Stimulated activated CD8-positive, alpha-beta memory T cell treated with anti-CD3 and anti-CD28 coated beads, Interleukin-2, amount 100 ng/mL, for 1 hour (primary cell): ENCODE results near the gene DAAM1.

ENCODE experiments used
- DNase-seq, 2 donors: peaks; one replicate each; pipeline ENCODE4 v3.0.0-alpha.2; 2020; ENCODE audit warnings: low read depth in 2 of 2

Gene DAAM1

GRCh38 chr14:59188461-59189090, at the start of gene DAAM1:
TSS of gene DAAM1 (plus strand) at chr14:59188667. CDS start at chr14:59263478, 74,811 bp downstream.
- DNase-seq = peak; percentile 89 to 90

- DNase-seq = no peak
These were observed 49.1 kb upstream of the DAAM1 start for GRCh38 chr14:59139324-59139723.

GRCh38 chr14:59140106-59140843, 48.2 kb upstream of the DAAM1 start:
- DNase-seq = no peak

DNA sequence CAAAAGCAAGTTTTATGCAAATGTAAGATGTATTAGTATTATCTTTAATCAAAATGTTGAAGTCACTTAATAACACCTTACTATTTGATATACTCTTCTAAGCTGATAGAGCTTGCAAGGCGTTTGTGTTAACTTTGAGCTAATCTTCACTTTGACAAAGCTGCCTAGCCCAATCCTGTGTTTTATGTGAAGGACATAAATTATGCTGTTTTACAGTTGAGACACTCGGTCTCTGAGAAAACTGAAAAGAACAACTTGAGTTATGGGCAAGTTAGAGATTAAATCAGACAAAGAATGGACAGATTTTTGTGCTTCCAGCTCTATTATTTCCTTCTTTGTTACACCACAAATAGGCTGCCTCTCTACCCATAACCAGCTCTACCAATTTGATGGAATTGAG, 42.0 kb upstream of the DAAM1 start:
- no peak for DNase-seq

DNA sequence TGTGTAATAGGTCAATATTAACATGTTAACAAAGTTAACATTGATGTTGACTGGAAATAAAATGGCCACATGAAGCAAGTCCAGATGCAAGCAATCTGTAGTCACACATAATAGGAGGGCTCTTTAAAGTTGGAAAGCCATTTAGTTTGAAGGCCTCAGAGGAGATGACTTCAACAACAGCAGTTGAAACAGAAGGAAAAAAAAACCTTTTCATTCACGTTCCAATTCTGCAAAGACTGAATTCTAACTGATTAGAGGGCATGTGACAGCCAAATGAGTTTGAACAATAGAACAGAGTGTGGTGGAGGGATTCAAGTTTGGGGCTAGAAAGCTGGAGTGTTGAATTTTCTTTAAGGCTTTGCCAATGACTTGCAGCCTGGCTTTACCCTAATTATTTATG, 41.5 kb upstream of the DAAM1 start:
- no peak for DNase-seq

GRCh38 chr14:59148334-59148900, 40.0 kb upstream of the DAAM1 start:
- no peak for DNase-seq

DNA sequence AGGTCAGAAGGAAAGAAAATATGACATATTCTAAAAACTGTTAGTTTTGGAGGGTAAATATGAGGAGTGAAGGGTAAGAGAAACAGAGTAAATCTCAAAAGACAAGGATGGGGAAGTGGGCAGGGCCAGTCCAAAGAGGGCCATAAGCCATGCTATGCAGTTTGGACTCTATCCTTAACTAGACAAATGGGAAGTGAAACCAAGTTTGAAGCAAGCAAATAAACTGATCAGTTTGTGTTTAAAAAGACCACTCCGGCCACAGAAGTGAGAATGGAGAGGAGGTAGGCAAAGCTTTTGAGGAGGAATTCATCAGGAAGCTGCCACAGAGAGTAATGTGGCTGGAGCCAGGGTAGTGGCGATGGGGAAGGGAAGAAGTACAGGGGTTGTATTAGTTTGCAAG, 37.5 kb upstream of the DAAM1 start:
- no peak for DNase-seq

DNA sequence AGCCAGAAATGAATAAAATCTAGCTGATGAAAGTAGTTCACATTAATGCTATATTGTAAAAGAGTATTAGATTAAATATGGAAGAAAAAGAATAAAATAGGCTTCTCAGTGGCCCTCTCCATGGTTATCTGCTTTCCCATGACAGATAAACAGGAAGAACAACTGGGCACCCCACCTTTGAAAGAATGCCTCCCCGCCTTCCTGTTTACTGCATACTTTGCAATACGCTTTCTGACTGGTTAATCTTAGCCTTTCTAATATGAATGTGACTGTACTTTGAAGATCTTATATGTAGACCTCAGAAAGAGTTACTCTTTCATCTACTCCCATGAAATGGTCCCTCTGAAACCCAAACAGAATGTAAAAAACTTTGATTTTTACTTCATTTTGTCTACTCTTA, 34.1 kb upstream of the DAAM1 start:
- no peak for DNase-seq

- DNase-seq = no peak
These were observed 32.6 kb upstream of the DAAM1 start for GRCh38 chr14:59155886-59156285.

- DNase-seq = no peak
These were observed 29.3 kb upstream of the DAAM1 start for GRCh38 chr14:59159169-59159568.

DNA sequence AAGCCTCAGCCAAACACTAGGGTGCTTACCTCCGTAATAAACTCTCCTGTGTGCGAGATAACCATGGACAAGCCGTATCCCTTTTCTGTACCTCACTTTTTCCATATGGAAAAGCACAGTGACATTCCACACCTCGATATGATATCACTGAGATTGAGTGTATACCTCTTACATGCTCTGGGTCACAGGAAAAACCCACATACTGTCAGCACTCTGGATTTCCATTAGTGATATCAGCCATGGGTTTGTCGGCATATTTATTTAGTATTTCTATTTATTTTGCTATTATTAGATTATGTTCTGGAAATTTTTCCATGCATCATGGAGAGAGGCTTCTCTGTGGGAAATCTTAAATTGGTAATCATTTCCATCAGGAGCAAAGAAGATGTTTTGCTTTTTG, 28.0 kb upstream of the DAAM1 start:
- DNase-seq = no peak

GRCh38 chr14:59161561-59162175, 26.8 kb upstream of the DAAM1 start:
- DNase-seq = no peak

DNA sequence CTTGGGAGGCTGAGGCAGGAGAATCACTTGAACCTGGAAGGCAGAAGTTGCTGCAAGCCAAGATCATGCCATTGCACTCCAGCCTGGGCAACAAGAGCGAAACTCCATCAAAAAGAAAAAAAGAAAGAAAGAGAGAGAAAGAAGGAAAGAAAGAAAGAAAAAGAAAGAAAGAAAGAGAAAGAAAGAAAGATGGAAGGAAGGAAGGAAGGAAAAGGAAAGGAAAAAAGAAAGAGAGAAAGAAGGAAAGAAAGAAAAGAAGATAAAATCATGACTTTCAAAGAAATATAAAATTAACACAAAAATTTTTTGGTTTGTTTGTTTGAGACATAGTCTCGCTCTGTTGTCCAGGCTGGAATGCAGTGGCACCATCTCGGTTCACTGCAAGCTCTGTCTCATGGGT, 22.2 kb upstream of the DAAM1 start:
- no peak for DNase-seq

DNA sequence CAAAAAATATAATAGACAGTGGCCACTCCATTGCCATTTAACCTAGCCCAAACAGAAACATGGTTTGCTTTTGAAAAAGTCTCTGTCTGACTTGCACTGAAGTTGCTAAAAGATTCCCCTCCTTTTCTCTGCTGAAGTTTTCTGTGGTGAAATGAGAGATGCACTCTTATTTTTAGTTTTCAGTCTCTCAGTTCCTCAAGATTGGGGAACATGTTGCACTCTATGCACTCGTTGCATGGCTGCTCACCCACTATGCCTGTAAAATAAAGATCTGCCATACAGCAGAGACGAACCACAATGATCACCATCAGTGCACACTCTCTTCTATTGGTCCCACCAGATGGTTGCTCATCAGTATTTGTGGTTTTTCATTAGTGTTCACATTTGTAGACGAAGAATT, 13.1 kb upstream of the DAAM1 start:
- DNase-seq = no peak

DNA sequence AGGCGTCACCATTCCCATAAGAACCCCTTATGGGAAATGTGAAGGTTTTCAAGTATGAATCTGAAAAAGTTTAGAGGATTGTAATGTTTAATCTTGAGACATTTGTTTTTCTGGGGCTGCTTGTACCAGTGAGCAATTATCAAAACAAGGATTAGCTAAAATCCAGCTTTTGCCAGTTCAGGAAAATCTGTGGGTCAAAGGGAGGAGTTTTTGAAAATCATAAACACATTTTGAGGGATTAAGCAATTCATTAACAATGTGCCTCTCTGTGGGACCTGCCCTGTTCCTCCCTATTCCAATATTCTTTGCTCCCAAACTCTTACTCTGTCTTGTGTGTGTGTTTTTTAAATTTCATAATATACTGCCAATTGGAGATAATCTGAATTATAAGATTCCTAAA, 11.7 kb upstream of the DAAM1 start:
- no peak for DNase-seq

GRCh38 chr14:59177262-59177661, 11.2 kb upstream of the DAAM1 start:
- no peak for DNase-seq

- no peak for DNase-seq
These were observed 6.7 kb upstream of the DAAM1 start for GRCh38 chr14:59181791-59182190.

GRCh38 chr14:59182641-59183040, 5.8 kb upstream of the DAAM1 start:
- DNase-seq = no peak

DNA sequence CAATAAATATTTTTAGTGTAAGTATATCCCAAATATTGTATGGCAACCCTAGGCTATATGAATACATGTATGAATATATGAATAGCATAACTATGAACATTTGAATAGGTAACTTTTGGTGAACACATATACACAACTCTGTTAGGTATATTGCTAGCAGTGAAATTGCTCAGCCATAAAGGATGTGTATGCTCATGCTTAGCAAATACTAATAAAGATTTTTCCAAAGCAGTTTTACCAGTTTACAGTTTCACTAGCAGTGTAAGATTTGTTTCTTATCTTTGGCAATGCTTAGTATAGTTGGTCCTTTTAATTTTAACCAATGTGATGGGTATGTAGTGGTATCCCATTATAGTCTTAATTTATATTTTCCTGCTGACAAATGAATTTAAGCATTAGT, 5.3 kb upstream of the DAAM1 start:
- no peak for DNase-seq

DNA sequence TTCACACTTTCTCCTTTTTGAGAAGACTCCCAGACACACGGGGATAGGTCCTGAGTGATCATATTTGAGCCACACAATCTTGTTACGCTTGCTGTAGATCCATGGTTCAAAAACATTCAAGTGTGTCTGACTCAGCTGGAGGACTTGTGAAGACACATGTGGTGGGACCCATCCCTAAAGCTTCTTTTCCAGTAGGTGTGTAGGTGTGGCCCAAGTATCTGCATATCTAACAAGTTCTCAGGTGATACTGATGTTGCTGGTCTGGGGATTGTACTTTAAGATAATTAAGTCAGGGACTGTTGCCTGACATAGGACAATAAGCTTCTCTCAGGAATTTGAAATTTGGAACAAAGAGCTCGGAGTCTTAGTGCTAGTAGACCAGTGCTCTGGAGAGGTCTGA, 4.1 kb upstream of the DAAM1 start:
- DNase-seq = no peak

GRCh38 chr14:59185676-59186075, 2.8 kb upstream of the DAAM1 start:
- DNase-seq = no peak

DNA sequence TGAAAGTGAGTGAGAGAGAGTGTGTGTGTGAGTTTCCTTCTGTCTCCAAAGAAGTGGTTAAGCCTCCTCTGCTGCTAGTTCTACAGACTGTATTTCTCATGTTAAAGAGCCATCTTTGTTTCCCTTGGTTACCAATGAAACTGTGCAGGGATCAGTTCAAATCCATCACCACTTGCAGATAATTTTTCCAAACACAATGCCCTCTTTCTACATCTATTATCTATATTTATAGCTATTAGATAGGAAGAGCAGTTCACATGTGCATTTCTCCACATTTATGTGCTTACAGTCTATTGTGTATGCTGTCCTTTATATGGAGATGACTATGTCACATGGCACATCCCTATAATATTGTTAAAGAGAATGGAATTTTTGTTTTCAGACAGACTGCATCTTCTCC, 2.2 kb upstream of the DAAM1 start:
- DNase-seq = no peak

DNA sequence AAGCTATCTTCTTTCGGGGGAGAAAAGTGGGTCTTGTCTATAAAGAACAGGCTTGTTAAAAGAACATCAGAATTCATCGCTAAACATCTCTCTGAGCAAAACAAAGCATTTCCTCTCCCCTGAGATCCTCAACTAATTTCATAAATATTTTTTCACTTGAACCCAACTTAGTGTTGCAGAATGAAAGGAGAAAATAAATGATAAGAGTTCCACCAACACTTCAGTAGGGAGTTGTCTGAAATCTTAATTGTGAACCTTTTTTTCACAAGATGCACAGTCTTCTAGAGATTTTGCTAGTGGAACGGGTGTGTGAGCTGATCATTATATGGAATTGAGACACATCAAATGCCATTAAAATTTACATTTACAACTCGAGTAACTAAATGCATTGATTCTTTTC, 1.3 kb upstream of the DAAM1 start:
- no peak for DNase-seq
